Mucosa of descending colon (tissue), 3 donors: ENCODE data around the gene EXOC2. TPM values are rescaled to one million over a fixed set of nuclear protein-coding genes. Genes with fewer than 3 reads are reported as not detected.

Experiments used
- ATAC-seq: fragments of 200-7000 bp; cut with Tn5 transposase; one replicate; pipeline ENCODE4 v1.9.1; 2020; ENCODE audit warnings: mild to moderate bottlenecking, moderate library complexity
- DNase-seq, 3 donors: peaks; one replicate each; pipeline ENCODE4 v3.0.0-alpha.2; 2020
- H3K36me3 ChIP-seq: fragments of 200-600 bp; one replicate; pipeline ENCODE4 v1.8.0; 2021; ENCODE audit warnings: low read depth, mild to moderate bottlenecking
- H3K4me1 ChIP-seq: fragments of 200-600 bp; one replicate; pipeline ENCODE4 v1.8.0; 2021; ENCODE audit warnings: low read depth, mild to moderate bottlenecking
- H3K4me3 ChIP-seq: fragments of 200-600 bp; one replicate; pipeline ENCODE4 v1.8.0; 2021; ENCODE audit warnings: mild to moderate bottlenecking
- H3K9me3 ChIP-seq: fragments of 200-600 bp; one replicate; pipeline ENCODE4 v1.8.0; 2021; ENCODE audit warnings: mild to moderate bottlenecking
- CTCF ChIP-seq: fragments of 200-600 bp; IDR thresholded peaks from one replicate; pipeline ENCODE4 v1.8.0; 2022; ENCODE audit warnings: antibody characterized with exemption, mild to moderate bottlenecking
- intact Hi-C, 2 donors: fragments of 100-400 bp; cut with DNase I in 1 of 2; cut with micrococcal nuclease in 1 of 2; formaldehyde crosslinking; loops; one replicate each; pipeline versions ENCODE4 v1.11.0 to v1.11.1; 2022; cut with DNase I, micrococcal nuclease
- total RNA-seq, 3 donors: library from RNA; stranded (reverse); fragmentation: NEBNext Ultra II Directional in 2 of 3; extraction: Animal tissue kit (Norgen Biotek cat#: 25700) in 2 of 3; gene quantifications; one replicate each; pipeline versions ENCODE4 v1.2.1 to v1.2.4, GENCODE V29; 2021 to 2023
- donor health status: DM: no; HTN: no; CAD: no; lungs with moderate emphysema.
- donor health status: DM: no; HTN: no; CAD: no.
- donor health status: DM: no; HTN: yes; CAD: no.

The EXOC2 gene
- total RNA-seq, 3 donors from 2014 or later: 13.1 to 20.9 (median 17.3) TPM

- Histone ChIP-seq H3K9me3 (peaks cover 3% of the 10 kb centered on the region), H3K36me3 (no peaks in the 10 kb centered on the region), H3K4me3 (no peak overlapping the region), H3K4me1 (no peaks in the 10 kb centered on the region)
- no peak for DNase-seq
- ATAC-seq: no peak
- intact Hi-C loops: no loop called here
- no peak for TF ChIP-seq CTCF
Measured at GRCh38 chr6:513058-513457, 179.9 kb downstream of the EXOC2 start.

GRCh38 chr6:511488-512137 lies 181.3 kb downstream of the EXOC2 start:
- H3K4me3 ChIP-seq: no peak overlapping the region
- TF ChIP-seq CTCF: no peak
- no peaks in the 10 kb centered on the region for H3K9me3 ChIP-seq
- DNase-seq (no peak), ATAC-seq (no peak)
- H3K4me1 ChIP-seq: no peaks in the 10 kb centered on the region
- H3K36me3 ChIP-seq: no peaks in the 10 kb centered on the region
- intact Hi-C loops: no loop called here

- H3K4me1 ChIP-seq: no peaks in the 10 kb centered on the region
- ATAC-seq (no peak), DNase-seq (no peak)
- no peaks in the 10 kb centered on the region for H3K9me3 ChIP-seq
- no peaks in the 10 kb centered on the region for H3K36me3 ChIP-seq
- intact Hi-C loops: no loop called here
- no peak overlapping the region for H3K4me3 ChIP-seq
- TF ChIP-seq CTCF: no peak
Measured at GRCh38 chr6:509676-510075, 183.3 kb downstream of the EXOC2 start.

GRCh38 chr6:508614-509013 lies 184.3 kb downstream of the EXOC2 start:
- Histone ChIP-seq H3K9me3 (no peaks in the 10 kb centered on the region), H3K36me3 (no peaks in the 10 kb centered on the region), H3K4me3 (no peak overlapping the region), H3K4me1 (no peaks in the 10 kb centered on the region)
- intact Hi-C loops: no loop called here
- DNase-seq (no peak), ATAC-seq (no peak)
- TF ChIP-seq CTCF: no peak

GRCh38 chr6:508006-508405 lies 184.9 kb downstream of the EXOC2 start:
- no peak for ATAC-seq
- Histone ChIP-seq H3K4me3 (no peak overlapping the region), H3K9me3 (no peaks in the 10 kb centered on the region), H3K36me3 (no peaks in the 10 kb centered on the region), H3K4me1 (no peaks in the 10 kb centered on the region)
- TF ChIP-seq CTCF: no peak
- intact Hi-C loops: no loop called here
- no peak for DNase-seq
